Kidney glomerular epithelial cell (primary cell): ENCODE data around the gene ERC2.

Experiments used
- DNase-seq: peaks from one replicate; lab custom pipeline; 2025; lab: John Stamatoyannopoulos, UW

ERC2 gene

DNA sequence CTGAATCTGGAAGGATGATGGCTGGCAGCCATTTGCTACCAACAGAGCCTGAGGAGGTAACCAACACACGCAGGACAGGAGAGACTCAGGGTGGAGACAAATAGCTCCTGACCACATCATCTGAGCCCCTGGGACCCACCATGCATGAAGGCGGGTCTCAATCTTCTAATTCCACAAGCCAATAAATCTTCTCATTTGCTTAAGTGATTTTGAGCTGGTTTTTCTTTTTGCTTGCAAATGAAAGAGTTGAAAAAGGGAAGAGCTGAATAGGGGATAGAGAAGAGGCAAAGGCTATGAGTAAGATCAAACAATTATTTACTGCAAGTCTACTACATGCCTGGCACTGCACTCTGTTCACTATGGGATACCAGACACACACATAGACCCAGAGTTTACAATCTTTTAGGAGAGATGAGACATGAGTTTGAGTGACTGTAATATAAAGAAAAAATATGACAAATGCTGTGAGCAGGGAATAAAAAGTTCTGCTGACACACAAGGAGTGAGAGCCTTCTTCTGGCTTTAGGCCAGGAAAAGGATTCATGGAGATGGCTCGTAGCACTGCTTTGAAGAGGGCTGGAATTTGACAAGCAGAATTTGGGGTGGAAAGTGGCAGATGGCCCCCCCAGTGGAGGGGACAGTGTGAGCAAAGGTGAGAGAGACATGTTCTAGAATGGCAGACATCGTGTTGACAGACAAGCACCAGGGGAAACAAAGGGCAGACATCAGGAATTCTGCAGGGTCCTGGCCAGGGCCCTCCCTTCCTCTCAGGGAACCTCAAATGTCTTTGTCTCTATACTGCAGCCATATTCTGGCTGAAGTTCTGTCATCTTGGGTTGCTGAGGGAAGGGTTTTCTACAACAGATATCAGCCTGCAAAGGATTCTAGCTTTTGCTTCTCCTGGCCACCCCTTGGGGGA, 911.4 kb downstream of the ERC2 start:
- DNase-seq: peak; percentile 8

DNA sequence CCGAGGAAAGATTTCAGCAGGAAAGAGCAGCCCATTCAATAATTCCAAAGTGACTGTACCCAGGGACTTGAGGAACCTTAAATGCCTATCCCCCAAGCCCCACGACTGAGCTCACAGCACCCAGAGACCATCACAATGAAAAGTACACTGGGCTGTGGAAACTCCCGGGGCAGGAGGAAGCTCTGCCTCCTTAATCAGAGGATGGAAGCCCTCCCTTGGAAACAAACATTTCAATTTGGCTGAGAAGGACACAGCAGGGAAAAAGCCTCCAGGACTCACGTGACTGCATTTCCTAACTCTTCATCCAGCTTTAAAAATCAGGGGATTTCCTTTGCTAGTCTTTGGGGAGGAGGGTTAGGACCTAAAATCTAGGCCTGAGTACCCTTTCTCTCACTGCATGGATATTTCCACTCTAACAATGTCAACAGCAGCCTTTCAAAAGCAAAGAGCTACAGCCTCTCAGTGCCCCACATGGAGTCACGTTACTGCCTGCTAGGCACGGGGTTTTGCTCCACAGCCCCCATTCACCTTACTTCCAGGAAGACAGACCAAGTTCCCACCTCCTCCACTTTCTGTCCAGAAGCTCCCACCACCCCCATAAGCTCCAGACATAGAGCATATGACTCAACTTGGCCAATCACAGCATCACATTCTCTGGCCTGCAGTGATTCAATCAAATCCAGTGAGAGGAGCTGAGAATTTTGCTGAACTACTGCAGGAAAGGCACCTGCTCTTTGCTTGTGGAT, 912.2 kb downstream of the ERC2 start:
- peak; percentile 8 for DNase-seq

DNA sequence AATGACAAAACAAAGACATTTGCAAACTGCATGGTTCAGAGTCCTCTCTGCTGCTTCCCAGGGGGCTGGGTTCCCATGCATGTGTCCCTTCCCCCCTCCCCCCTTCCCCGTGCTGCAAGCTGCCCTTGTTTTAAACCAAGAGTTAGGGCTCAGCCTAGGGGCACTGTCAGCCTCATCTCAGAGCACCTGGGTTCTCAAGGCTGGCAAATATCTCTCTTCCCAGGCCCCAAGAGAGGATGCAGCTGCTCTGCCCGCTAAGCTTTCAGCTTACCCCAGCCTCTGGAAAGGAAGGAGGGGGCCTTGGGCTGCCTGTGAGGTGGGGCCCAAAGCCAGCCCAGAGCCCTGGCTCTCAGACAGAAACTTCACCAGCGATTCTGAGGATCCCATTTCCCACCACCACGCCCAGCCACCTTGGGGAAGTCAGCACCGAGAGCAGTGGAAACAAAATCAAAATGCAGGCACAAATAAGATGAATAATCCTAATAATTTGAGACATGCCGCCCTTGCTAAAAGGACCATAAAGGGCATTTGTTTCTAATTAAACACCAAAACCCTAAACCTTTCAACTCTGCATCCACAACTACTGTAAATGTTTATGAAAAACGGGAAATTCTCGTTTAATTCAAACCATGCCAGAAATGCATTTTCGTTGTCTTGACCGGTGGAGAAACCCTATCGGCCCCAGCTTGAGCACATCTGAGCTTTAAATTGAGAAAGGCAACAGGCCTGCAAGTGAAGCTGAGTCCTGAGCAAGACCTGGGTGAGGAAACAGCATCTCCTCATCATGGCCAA, 913.4 kb downstream of the ERC2 start:
- no peak for DNase-seq

DNA sequence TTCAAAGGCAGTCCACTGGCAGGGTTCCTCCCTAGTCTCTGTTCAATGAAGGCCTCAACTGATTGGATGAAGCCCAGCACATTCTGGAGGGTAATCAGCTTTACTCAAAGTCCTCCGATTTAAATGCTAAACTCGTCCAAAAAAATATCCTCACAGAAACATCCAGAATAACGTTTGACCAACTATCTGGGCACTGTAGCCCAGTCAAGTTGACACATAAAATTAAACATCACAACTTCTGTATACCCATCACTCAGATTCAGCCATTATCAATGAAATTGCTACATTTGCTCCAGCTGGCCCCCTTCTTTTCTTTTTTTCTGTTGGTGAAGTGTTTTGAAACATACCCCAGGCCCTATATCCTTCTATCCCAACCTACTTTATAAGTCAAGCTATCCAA, 916.6 kb downstream of the ERC2 start:
- DNase-seq: no peak

DNA sequence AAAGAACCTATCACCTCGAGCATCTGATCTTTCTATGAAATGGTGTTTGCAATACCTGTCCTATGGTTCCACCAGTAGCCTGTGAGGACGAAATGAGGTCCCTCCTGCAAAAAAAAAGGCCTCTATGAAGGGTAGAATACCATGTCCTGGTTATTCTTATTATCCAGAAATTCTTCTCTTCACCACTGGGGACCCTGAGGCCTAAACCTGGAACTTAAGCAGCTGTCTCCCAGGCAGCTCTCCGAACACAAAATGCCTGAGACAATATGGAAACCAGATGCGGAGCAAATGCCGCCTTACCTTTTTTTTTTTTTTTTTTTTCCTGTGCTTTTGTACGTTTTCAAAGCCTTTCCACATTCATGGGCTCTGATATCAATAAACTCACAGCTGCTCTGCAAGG, 919.1 kb downstream of the ERC2 start:
- no peak for DNase-seq

DNA sequence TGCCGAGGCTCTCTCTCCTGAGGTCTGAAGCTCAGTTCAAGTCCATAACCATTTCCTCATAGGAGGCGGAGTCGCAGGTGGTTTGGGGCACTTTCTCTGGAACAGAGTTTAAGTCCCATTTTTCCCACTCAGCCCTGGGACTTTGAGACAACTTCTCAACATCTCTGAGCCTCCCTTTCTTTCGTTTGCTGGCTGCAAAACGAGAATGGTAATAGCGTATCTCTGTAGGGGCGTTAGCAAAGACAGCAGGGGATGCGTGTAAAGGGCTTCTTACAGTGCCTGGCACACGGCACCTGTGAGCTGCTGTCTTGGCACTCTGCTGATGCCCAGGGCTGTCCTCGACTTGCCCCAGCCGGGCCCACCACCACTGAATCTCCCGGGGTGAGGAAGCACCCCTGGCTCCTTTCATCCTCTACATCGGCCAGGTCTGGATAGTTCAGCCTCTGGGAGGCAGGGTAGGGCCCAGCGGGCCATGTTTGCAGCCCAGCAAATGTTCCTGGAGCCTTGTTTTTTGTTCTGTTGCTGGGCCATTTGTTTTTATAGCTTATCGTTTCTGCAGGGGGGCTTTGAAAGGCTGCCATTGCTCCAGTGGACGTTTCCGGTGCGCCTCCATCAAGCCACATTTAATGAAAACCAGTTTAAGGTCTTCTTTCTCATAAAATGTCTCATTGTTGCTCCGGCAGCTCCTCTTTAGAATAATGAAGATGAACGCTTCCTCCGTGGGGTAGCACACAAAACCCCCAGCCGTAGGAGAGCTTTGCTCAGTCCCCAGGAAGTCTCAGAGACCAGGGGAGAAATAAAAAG, 921.2 kb downstream of the ERC2 start:
- DNase-seq: no peak

DNA sequence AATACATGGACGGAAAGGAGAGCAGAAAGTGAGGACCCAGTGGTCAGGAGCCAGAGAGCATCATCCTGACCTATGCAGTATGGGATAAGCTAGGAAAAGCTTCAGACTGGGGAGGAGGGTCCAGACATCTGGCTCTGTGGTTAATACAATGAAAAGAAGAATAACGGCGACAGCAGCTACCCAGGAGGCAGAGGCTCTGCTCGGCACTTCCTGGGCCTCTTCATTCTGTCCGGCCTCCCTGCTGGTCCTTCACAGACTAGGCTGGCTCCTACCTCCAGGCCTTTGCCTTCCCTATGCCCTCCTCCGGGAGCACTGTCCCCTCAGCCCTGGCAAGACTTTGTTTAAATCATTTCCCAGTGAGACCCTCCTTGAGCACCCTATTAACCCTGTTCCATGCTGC, 922.3 kb downstream of the ERC2 start:
- DNase-seq: no peak

DNA sequence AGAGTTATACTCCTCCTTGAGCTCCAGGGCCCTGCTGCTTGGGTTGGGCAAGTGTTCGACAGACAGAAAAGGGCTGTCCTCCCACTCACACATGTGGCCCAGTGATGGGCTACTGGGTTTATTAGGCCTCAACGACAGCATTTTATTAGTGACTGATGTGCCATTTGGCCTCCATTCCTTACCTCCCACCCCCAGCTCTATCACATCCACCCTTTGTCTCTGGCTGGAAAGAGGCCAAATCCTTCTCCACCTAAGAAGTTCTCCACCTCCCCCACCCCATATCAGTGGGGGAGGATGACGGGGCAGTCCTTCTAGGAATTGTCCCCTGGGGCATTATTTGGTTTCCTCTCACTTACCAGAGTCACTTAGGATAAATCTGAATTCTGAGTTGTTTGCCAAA, 924.0 kb downstream of the ERC2 start:
- no peak for DNase-seq

DNA sequence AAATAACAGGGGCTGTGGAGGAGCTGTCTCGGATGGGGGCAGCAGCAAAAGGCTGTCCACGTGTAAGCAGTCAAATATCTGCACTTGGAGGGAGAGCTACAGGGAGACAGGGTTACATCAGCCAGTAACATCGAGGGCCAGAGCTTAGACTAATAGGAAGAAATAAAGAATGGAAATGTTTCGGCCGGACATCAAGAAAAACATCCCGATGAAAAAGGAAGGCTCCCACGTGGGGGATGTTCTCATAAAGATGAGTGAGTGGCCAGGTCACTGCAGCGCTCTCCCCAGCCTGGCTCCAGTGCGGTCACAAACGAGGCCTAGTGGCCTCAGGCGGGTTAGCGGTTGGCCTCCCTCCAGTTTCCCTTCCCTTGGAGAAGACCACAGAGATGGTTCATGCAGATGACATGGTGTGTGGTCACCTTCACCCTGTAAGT, 925.1 kb downstream of the ERC2 start:
- DNase-seq: no peak

DNA sequence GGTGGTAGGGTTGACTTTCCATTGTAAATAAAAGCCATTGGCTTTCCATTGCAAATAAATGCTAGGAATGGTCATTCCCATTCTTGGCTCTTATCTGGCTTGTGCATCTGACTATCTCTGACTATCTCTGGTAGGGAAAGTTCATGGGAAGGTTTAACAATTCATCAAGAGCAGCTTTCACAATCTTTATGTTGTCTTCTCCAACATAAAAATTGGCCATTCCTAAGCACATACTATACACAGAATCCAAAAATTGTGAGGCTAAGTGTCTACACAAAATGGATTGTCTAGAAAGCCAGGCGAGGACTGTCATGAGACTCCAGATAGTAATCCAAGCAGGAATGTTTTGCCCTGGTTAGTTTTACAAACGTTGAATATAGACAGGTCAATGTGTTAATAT, 926.8 kb downstream of the ERC2 start:
- DNase-seq: no peak

DNA sequence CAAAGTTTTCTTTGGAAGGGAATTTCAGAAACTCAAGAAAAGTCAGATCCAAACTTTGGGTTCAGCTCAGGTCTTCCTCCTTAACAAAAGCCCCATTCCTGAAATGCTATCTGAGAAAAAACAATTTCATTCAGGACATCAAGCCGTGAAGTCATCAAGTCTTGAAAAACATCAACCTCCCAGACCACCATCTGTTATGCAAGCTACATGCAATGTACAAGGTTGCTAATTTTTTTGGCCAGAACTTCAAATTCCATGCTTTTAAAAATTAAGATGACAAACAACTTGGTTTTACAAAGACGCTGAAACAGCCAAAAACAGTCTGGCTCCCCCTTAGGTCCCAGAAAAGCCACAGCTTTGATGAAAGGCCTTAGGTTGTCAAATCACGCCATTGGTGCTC, 927.3 kb downstream of the ERC2 start:
- DNase-seq: no peak

DNA sequence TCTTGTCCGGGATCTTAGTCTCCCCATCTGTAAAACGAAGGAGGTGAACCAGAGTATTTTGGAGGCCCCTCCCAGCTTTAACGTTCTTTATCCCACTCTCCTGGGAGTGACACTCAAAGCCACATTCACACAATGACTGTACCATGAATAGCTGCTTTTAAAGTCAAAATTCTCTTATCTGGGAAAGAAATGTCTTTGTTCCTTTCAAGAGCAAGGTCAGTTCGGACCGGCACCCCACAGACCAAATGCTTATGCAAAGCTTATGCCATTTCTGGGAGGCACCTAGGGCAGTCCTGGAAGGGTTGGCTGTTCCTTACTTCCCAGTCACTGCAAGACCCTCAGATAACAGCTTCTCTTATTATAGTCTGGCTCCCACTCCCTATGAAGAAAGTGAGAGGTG, 927.7 kb downstream of the ERC2 start:
- no peak for DNase-seq

DNA sequence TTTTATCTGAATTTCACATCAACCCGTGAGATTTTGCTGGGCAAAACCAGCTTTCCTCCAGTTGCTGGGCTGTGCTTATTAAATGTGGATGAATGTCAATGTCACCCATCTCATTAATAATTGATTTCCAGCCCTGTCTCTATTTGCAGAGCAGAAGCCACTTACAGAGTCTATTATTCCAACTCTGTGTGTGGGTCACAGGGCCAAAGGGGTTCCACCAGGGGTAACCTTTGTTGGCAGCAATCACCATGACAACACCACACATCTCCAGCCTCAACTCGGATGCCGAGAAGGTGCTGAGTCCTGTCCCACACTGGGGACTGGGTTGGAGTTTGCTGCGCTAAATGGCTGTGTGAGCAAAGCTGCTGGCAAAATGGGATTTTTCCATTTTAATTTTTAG, 930.1 kb downstream of the ERC2 start:
- DNase-seq: no peak

DNA sequence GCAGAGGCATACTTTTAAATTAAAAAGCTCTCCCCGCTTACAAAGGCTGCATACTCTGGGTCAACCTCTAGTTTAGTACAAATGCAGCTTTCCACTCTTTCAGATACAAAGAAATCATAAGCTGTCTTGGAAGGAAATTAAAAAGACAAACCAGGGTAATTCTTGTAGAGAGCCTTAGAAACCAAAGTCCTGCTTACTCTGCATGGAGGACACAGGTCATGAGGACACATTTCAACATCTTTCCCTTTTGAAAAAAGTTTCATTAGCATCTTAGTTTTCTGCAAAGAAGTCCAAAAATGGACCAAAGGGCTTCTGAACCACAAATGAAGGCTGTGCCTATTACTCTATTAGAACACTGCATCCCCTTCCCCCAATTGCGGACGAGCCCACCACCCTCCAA, 930.7 kb downstream of the ERC2 start:
- DNase-seq: no peak

DNA sequence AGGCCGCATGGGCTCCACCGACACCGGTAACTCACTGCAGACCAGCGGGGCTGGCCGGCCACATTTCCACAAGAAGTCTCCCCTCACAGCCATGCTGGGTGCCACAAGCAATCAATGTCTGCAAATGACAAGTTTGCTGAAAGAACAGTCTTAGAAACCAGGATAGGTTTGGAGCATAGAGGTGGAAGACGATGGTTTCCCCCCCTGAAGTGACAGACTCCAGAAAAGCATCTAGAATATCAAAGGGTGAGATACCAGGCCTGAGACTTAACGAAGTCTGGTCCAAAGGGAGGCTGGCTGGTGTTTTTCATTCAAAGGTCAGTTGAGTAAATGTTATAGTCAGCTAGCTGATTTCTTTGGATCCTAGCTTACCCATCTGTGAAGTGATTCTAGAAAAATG, 931.1 kb downstream of the ERC2 start:
- no peak for DNase-seq

DNA sequence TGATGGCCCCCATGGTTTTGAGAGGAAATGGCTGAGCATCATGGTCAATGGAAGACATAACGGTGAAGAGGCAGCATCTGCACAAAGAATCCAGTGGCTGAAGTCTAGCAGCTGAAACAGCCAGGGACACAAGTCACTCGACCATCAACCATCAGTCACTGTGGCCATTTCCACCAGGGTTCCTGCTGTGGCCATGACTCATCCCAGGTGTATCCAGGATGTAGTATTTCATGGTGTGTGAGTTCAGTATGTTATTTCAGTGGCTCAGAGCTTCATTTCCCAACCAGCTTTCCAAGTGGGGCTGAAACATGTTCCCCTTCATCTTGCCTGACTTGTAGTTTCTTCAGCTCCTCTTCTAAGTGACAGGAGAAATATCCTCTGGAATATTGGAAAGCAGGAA, 933.4 kb downstream of the ERC2 start:
- peak; percentile 57 for DNase-seq

DNA sequence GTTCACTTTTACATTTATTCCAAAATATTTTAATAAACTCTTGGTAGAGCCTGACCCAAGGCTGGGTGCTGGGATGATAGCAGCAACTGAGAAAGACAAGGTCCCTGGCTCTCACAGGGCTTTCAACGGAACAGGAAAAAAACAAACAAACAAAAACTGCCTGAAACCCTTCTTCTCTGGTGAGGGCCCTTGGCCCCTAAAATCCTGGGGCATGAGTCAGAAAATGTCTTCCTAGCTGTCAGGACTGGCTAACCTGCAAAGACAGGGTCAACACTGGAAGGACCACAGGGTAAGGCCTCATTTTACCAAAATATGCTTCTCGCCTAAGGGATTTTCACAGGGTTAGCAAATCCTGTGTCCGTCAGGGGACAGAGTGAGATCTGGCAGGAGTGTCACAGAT, 935.5 kb downstream of the ERC2 start:
- no peak for DNase-seq

DNA sequence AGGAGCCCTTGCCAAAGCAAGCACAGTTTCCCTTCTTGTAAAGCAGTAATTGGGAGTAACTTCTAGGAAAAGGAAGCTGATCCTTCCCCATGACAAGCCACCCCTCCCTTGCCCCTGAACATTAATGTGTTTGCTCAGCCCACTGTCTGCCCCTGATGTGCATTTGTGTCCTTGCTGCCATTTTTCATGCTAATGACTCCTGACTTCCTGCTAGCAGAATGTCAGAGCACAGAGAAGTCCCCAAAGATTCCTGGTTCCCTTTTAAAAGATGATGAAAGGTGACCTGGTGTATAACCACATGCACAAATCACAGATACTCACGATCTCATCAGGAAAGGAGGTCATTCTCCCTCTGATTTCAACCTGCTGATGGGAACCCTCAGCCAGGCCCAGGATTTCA, 936.9 kb downstream of the ERC2 start:
- DNase-seq: no peak

DNA sequence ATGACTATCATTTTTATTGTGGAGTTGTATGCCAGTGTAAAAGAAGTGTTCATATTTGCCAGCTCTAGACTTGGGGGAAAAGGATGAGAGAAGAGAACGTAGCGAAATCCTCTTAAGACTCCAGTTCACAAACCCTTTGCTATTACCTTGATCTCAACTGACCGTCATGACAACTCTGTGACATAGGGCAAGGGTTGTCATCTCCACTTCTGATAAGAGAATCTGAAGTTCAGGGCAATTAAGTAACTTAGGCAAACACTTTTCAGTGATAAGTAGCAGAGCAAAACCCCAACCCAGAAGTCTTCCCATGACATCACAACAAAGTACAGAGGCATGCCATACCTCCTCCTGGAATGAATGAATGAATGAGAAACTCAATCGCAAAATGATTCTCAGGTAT, 940.9 kb downstream of the ERC2 start:
- DNase-seq: no peak

DNA sequence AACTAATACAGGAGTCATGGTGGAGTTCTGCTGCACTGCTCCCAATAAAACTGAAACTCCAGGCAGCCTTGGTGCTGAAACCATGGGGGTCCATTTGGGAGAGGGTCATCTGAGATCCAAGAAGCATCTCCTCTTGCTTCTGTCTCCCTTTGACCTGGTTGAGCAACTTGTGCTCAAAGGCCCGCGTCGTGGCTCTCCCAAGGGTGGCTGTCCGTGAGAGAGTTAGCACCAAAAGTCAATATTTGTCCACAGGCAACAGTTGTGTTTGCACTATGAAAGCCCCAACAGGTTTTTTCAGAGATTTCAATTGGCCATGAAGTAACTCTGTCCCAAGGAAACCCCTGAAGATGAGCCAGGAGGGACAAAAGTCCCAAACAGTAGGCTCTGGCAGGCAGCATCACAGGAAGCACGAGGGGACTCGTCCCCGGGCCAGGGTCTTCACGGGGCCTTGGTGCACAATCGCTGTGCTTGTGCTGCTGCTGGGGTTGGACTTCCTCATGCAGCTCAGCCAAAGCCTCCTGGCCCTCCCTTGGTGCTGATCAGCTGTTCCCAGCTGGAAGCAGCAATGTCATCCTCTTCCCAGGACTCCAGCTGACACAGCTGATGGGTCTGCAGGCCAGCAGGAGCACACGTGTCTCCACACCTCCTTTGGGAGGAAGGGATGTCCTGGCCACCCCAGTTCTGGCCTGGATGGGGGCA, 941.8 kb downstream of the ERC2 start:
- DNase-seq: no peak

DNA sequence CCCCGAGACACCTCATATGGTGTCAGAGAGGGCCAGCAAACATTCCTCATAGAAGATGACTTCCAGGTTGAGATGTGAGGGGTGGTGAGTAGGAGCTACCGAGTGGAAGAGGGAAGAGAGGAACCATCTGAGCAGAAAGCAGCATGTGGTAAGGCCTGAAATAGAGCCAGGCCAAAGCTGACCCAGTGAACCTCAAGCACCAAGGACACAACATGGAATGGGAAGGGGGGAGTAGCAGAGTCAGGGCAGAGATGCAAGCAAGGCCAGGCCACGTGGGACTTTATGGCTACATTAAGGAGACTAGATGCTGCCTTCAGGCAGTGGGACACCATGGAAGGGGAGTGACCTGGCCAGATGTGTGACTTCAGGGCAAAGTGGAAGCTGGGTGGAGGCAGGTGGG, 942.8 kb downstream of the ERC2 start:
- no peak for DNase-seq
